ENCODE results near the gene ABTB2. TPM values are rescaled to one million over a fixed set of nuclear protein-coding genes. Genes with fewer than 3 reads are reported as not detected.
A peak's percentile ranks its signal among the peaks of the same experiment; 100 is the strongest.

Gene ABTB2
- total RNA-seq, 2 donors from 2014 or later, result 8.6 to 8.7 TPM

- intact Hi-C loops (cut with DNase I), result no loop called here
- no peak for DNase-seq (ENCODE audit: low spot score)
Measured at GRCh38 chr11:34364102-34364501, 6.3 kb upstream of the ABTB2 start.

GRCh38 chr11:34363363-34364084 lies 5.7 kb upstream of the ABTB2 start:
- intact Hi-C loops (cut with DNase I), result no loop called here
- DNase-seq (ENCODE audit: low spot score), result no peak

- DNase-seq (ENCODE audit: low spot score), result no peak
- intact Hi-C loops (cut with DNase I), result no loop called here
Measured at GRCh38 chr11:34360046-34360445, 2.2 kb upstream of the ABTB2 start.

- DNase-seq (ENCODE audit: low spot score), result no peak
- intact Hi-C loops (cut with DNase I), result loop anchor here (2.0 to 10.0 kb wide), 6 partner anchors 95 to 365 kb away; no protein-coding TSS in a partner anchor
Measured at GRCh38 chr11:34359548-34359891, 1.7 kb upstream of the ABTB2 start.

- DNase-seq (ENCODE audit: low spot score), result peak; percentile 91
- intact Hi-C loops (cut with DNase I), result loop anchor here (2.0 to 10.0 kb wide), 6 partner anchors 94 to 364 kb away; no protein-coding TSS in a partner anchor
Measured at GRCh38 chr11:34358728-34359547, 1.1 kb upstream of the ABTB2 start.

GRCh38 chr11:34358258-34358727 lies 483 bp upstream of the ABTB2 start:
- DNase-seq (ENCODE audit: low spot score), result peak; percentile 86
- intact Hi-C loops (cut with DNase I), result loop anchor here (2.0 to 10.0 kb wide), 6 partner anchors 93 to 363 kb away; no protein-coding TSS in a partner anchor

GRCh38 chr11:34356913-34357700 lies 703 bp downstream of the ABTB2 start:
- DNase-seq (ENCODE audit: low spot score), result peak; percentile 91
- intact Hi-C loops (cut with DNase I), result loop anchor here (5.0 to 10.0 kb wide), 5 partner anchors 92 to 362 kb away; no protein-coding TSS in a partner anchor

- DNase-seq (ENCODE audit: low spot score), result peak; percentile 86
Measured at GRCh38 chr11:34356576-34356912, 1.3 kb downstream of the ABTB2 start.

GRCh38 chr11:34356130-34356529 lies 1.7 kb downstream of the ABTB2 start:
- no peak for DNase-seq (ENCODE audit: low spot score)
- intact Hi-C loops (cut with DNase I), result loop anchor here (5.0 to 10.0 kb wide), 5 partner anchors 91 to 361 kb away; no protein-coding TSS in a partner anchor

More at GRCh38 chr11:34356576-34356912, 1.3 kb downstream of the ABTB2 start:
- intact Hi-C loops (cut with DNase I), result loop anchor here (5.0 to 10.0 kb wide), 5 partner anchors 92 to 362 kb away; no protein-coding TSS in a partner anchor

GRCh38 chr11:34355726-34356125 lies 2.1 kb downstream of the ABTB2 start:
- intact Hi-C loops (cut with DNase I), result loop anchor here (5.0 to 10.0 kb wide), 5 partner anchors 91 to 361 kb away; no protein-coding TSS in a partner anchor
- DNase-seq (ENCODE audit: low spot score), result no peak

- DNase-seq (ENCODE audit: low spot score), result no peak
- intact Hi-C loops (cut with DNase I), result loop anchor here (5.0 to 10.0 kb wide), 5 partner anchors 90 to 360 kb away; no protein-coding TSS in a partner anchor
Measured at GRCh38 chr11:34354782-34355181, 3.0 kb downstream of the ABTB2 start.

- DNase-seq (ENCODE audit: low spot score), result no peak
- intact Hi-C loops (cut with DNase I), result loop anchor here (10.0 kb wide), 2 partner anchors 89 to 359 kb away; no protein-coding TSS in a partner anchor
Measured at GRCh38 chr11:34353881-34354280, 3.9 kb downstream of the ABTB2 start.

GRCh38 chr11:34351687-34352469 lies 5.9 kb downstream of the ABTB2 start:
- intact Hi-C loops (cut with DNase I), result loop anchor here (10.0 kb wide), 2 partner anchors 87 to 357 kb away; no protein-coding TSS in a partner anchor
- no peak for DNase-seq (ENCODE audit: low spot score)

- no peak for DNase-seq (ENCODE audit: low spot score)
- intact Hi-C loops (cut with DNase I), result loop anchor here (10.0 kb wide), 2 partner anchors 86 to 356 kb away; no protein-coding TSS in a partner anchor
Measured at GRCh38 chr11:34351051-34351450, 6.8 kb downstream of the ABTB2 start.

- intact Hi-C loops (cut with DNase I), result loop anchor here (10.0 kb wide), 2 partner anchors 85 to 355 kb away; no protein-coding TSS in a partner anchor
- no peak for DNase-seq (ENCODE audit: low spot score)
Measured at GRCh38 chr11:34349882-34350281, 7.9 kb downstream of the ABTB2 start.

- DNase-seq (ENCODE audit: low spot score), result no peak
- intact Hi-C loops (cut with DNase I), result no loop called here
Measured at GRCh38 chr11:34348919-34349318, 8.9 kb downstream of the ABTB2 start.

GRCh38 chr11:34348096-34348495 lies 9.7 kb downstream of the ABTB2 start:
- DNase-seq (ENCODE audit: low spot score), result no peak
- intact Hi-C loops (cut with DNase I), result no loop called here

- DNase-seq (ENCODE audit: low spot score), result no peak
- intact Hi-C loops (cut with DNase I), result no loop called here
Measured at GRCh38 chr11:34346551-34346950, 11.3 kb downstream of the ABTB2 start.

Data from posterior vena cava (tissue), 2 donors.